DOHH2 (cell line): Measurements from ENCODE around the gene DLG5.

ENCODE experiments used
- CTCF ChIP-seq: fragments of 200-600 bp; sonication (generic); IDR thresholded peaks from one replicate; pipeline ENCODE4 v1.5.1; 2014; ENCODE audit warnings: antibody characterized with exemption, mild to moderate bottlenecking, low read depth, low read length; ENCODE audit not compliant: poor library complexity, severe bottlenecking
- EZH2phosphoT487 ChIP-seq: fragments of 200-600 bp; sonication (generic); IDR thresholded peaks from 2 replicates; pipeline ENCODE4 v1.6.1; 2017; ENCODE audit warnings: borderline replicate concordance, mild to moderate bottlenecking, antibody characterized with exemption, low read length, moderate library complexity, mixed read lengths

GRCh38 chr10:77940627-77941026, 14.1 kb upstream of the DLG5 start:
- TF ChIP-seq CTCF: no peak
- TF ChIP-seq EZH2phosphoT487: no peak
